Neural progenitor cell (in vitro differentiated cells): ENCODE measurements around the gene ERICH4. TPM values are rescaled to one million over a fixed set of nuclear protein-coding genes. Genes with fewer than 3 reads are reported as not detected.

Source experiments
- DNase-seq: peaks from one replicate; pipeline ENCODE4 v3.0.0-alpha.2; 2016; ENCODE audit warnings: low spot score
- H2AFZ ChIP-seq: fragments of 200-600 bp; sonication (generic); replicated peaks from 2 replicates; pipeline ENCODE4 v1.6.1; 2016; ENCODE audit warnings: antibody characterized with exemption
- H3F3A ChIP-seq: fragments of 200-600 bp; sonication (generic); 2 replicates; pipeline ENCODE4 v1.6.1; 2016; ENCODE audit warnings: antibody characterized with exemption, low read depth
- H3K27ac ChIP-seq: fragments of 200-600 bp; sonication (generic); 2 replicates; pipeline ENCODE4 v1.5.1; 2016; ENCODE audit warnings: mild to moderate bottlenecking
- H3K27me3 ChIP-seq: fragments of 200-600 bp; sonication (generic); 2 replicates; pipeline ENCODE4 v1.6.1; 2016; ENCODE audit warnings: mild to moderate bottlenecking, moderate library complexity
- H3K36me3 ChIP-seq: fragments of 200-600 bp; sonication (generic); 2 replicates; pipeline ENCODE4 v1.5.1; 2016
- H3K4me1 ChIP-seq: fragments of 200-600 bp; sonication (generic); 2 replicates; pipeline ENCODE4 v1.6.1; 2016; ENCODE audit warnings: mixed run types
- H3K4me2 ChIP-seq: fragments of 200-600 bp; sonication (generic); 2 replicates; pipeline ENCODE4 v1.6.1; 2016
- H3K4me3 ChIP-seq: fragments of 200-600 bp; sonication (generic); 2 replicates; pipeline ENCODE4 v1.5.1; 2016
- H3K79me2 ChIP-seq: fragments of 200-600 bp; sonication (generic); 2 replicates; pipeline ENCODE4 v1.6.1; 2016; ENCODE audit warnings: low read depth
- H3K9ac ChIP-seq: fragments of 200-600 bp; sonication (generic); 2 replicates; pipeline ENCODE4 v1.6.1; 2016
- H3K9me3 ChIP-seq: fragments of 200-600 bp; sonication (generic); 2 replicates; pipeline ENCODE4 v1.5.1; 2016; ENCODE audit warnings: low read depth
- H4K20me1 ChIP-seq: fragments of 200-600 bp; sonication (generic); 2 replicates; pipeline ENCODE4 v1.6.1; 2016; ENCODE audit warnings: low read depth
- H3K27ac Mint-ChIP-seq: 3 replicates; pipeline ENCODE4 v1.8.0; 2021; ENCODE audit warnings: mixed read lengths
- H3K27me3 Mint-ChIP-seq: 2 replicates; pipeline ENCODE4 v1.8.0; 2022; ENCODE audit warnings: low read depth, mild to moderate bottlenecking, inconsistent platforms, moderate library complexity, mixed read lengths; ENCODE audit not compliant: insufficient read depth
- H3K36me3 Mint-ChIP-seq: 3 replicates; pipeline ENCODE4 v1.8.0; 2021; ENCODE audit warnings: mixed read lengths
- H3K4me1 Mint-ChIP-seq: 3 replicates; pipeline ENCODE4 v1.8.0; 2021; ENCODE audit warnings: mixed read lengths
- H3K4me3 Mint-ChIP-seq: 3 replicates; pipeline ENCODE4 v1.8.0; 2021; ENCODE audit warnings: mild to moderate bottlenecking, moderate library complexity, mixed read lengths
- H3K9me3 Mint-ChIP-seq: 3 replicates; pipeline ENCODE4 v1.8.0; 2020; ENCODE audit warnings: mixed read lengths
- CTCF ChIP-seq: fragments of 200-600 bp; sonication (generic); IDR thresholded peaks from 2 replicates; pipeline ENCODE4 v1.5.1; 2017; ENCODE audit warnings: antibody characterized with exemption, mild to moderate bottlenecking
- EZH2 ChIP-seq: fragments of 200-600 bp; sonication (generic); IDR thresholded peaks from 2 replicates; pipeline ENCODE4 v1.6.1; 2017; ENCODE audit warnings: antibody characterized with exemption, mild to moderate bottlenecking, moderate library complexity
- EZH2phosphoT487 ChIP-seq: fragments of 200-600 bp; sonication (generic); IDR thresholded peaks from 2 replicates; pipeline ENCODE4 v1.6.1; 2017; ENCODE audit warnings: antibody characterized with exemption
- total RNA-seq: library from RNA; depleted of rRNA; stranded (reverse); fragments of >200 nt; gene quantifications from 2 replicates; pipeline ENCODE4 v1.2.3, GENCODE V29; 2015; ENCODE audit warnings: low replicate concordance

The ERICH4 gene
- total RNA-seq, 1 donor from 2014 or later: not detected

DNA sequence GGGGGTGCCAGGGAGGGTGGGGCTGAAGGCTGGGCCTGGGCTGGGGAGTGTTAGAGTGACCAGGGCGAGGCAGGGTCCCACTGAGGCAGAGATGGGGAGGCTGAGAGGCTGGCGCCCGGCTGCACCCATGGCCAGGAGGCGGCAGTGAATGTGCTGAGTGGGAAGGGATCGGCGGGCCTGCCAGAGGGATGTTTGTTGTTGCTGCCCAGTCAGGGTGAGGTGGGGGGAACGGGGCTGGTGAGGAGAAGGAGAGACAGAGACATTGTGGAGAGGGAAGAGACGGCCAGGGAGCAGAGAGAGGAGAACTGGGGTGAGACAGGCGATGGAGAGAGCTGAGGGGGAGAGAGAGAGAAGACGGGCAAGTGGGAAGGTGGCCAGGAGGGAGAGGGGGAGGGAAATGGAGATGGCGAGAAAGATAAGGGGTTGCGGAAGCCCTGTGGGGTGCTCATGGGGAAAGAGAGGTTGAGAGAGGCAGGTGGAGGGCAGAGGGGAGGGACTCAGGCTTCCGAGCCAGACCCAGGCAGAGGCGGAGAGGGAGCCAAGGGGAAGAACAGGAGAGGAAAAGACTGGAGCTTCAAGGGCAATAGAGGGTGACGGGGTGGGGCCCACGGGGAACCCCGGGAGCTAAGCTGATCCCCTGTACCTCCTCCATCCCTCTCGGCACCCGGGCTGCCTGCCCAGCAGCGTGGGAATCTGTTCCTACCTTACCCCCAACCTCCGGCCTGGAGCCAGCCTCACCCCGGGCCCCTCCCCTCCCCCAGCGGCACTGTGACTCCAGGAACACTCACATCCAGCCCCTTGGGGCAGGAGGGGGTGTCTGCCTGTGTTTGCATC, 15.1 kb upstream of the ERICH4 start:
- Histone ChIP-seq H3K4me3 (peak overlapping the region; percentile 56), H2AFZ (peak overlapping the region; percentile 68), H4K20me1 (no peaks in the 10 kb centered on the region), H3K27ac (peak overlapping the region; percentile 40), H3K4me2 (peak overlapping the region; percentile 81), H3K36me3 (no peaks in the 10 kb centered on the region), H3K9ac (no peak overlapping the region), H3K27me3 (no peaks in the 10 kb centered on the region), H3F3A (peaks cover 8% of the 10 kb centered on the region), H3K79me2 (no peaks in the 10 kb centered on the region), H3K4me1 (peaks cover 10% of the 10 kb centered on the region), H3K9me3 (no peaks in the 10 kb centered on the region)
- TF ChIP-seq EZH2 (no peak), EZH2phosphoT487 (no peak)
- Mint-ChIP-seq H3K27ac (peak overlapping the region; percentile 72), H3K36me3 (peaks cover 10% of the 10 kb centered on the region), H3K27me3 (peaks cover 8% of the 10 kb centered on the region), H3K4me1 (peaks cover 15% of the 10 kb centered on the region), H3K9me3 (no peaks in the 10 kb centered on the region), H3K4me3 (peak overlapping the region; percentile 71)
- peak; percentile 21 for DNase-seq

GRCh38 chr19:41428481-41428859, 14.5 kb upstream of the ERICH4 start:
- Histone ChIP-seq H3K4me2 (peak overlapping the region; percentile 81), H3F3A (peaks cover 8% of the 10 kb centered on the region), H3K79me2 (no peaks in the 10 kb centered on the region), H3K27ac (no peak overlapping the region), H3K4me3 (peak overlapping the region; percentile 56), H3K9ac (no peak overlapping the region), H4K20me1 (no peaks in the 10 kb centered on the region), H3K9me3 (no peaks in the 10 kb centered on the region), H3K4me1 (peaks cover 10% of the 10 kb centered on the region), H3K27me3 (no peaks in the 10 kb centered on the region), H3K36me3 (no peaks in the 10 kb centered on the region), H2AFZ (no peak overlapping the region)
- H3K9me3 Mint-ChIP-seq: no peaks in the 10 kb centered on the region
- H3K27ac Mint-ChIP-seq: no peak overlapping the region
- no peak overlapping the region for H3K4me3 Mint-ChIP-seq
- no peak for TF ChIP-seq EZH2phosphoT487
- TF ChIP-seq EZH2: no peak
- TF ChIP-seq CTCF: no peak
- no peak for DNase-seq
- peaks cover 15% of the 10 kb centered on the region for H3K4me1 Mint-ChIP-seq
- peaks cover 8% of the 10 kb centered on the region for H3K27me3 Mint-ChIP-seq
- peaks cover 10% of the 10 kb centered on the region for H3K36me3 Mint-ChIP-seq

DNA sequence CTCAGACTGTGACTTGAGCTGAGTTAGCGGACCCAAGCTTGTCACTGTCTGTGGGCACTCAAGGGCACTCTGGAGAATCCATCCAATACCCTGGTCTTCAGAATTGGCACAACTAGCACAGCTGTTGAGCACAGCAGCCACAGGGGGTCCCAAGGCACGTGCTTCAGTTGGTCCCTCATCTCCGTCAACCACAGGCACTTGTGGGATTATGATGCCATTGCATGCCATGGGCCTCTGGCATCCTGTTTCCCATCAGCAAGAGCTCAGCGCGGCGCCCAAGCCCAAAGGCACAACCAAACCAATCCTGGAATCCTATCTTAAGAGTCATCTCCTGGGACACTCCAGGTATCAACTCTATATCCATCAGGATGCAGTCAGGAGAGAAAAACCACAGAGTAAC, 12.0 kb upstream of the ERICH4 start:
- Histone ChIP-seq H3K27ac (no peak overlapping the region), H4K20me1 (no peaks in the 10 kb centered on the region), H2AFZ (no peak overlapping the region), H3K36me3 (no peaks in the 10 kb centered on the region), H3K79me2 (no peaks in the 10 kb centered on the region), H3K9ac (no peak overlapping the region), H3K4me1 (peaks cover 10% of the 10 kb centered on the region), H3F3A (peaks cover 8% of the 10 kb centered on the region), H3K27me3 (no peaks in the 10 kb centered on the region), H3K4me3 (no peak overlapping the region), H3K4me2 (no peak overlapping the region), H3K9me3 (no peaks in the 10 kb centered on the region)
- H3K9me3 Mint-ChIP-seq: no peaks in the 10 kb centered on the region
- TF ChIP-seq EZH2 (no peak), EZH2phosphoT487 (no peak), CTCF (no peak)
- H3K27ac Mint-ChIP-seq: no peak overlapping the region
- peaks cover 10% of the 10 kb centered on the region for H3K36me3 Mint-ChIP-seq
- peak overlapping the region; percentile 66 for H3K4me3 Mint-ChIP-seq
- H3K4me1 Mint-ChIP-seq: peaks cover 15% of the 10 kb centered on the region
- peaks cover 10% of the 10 kb centered on the region for H3K27me3 Mint-ChIP-seq
- no peak for DNase-seq
